Left cardiac atrium (tissue), 4 donors: ENCODE data around the gene RTN1. TPM values are rescaled to one million over a fixed set of nuclear protein-coding genes. Genes with fewer than 3 reads are reported as not detected.

Experiments
- ATAC-seq, 2 donors: fragments of 200-7000 bp; cut with Tn5 transposase; one replicate each; pipeline ENCODE4 v1.9.1; 2020; ENCODE audit warnings: mild to moderate bottlenecking in 2 of 2, moderate library complexity in 2 of 2
- DNase-seq: peaks from one replicate; pipeline ENCODE4 v3.0.0-alpha.2; 2020
- intact Hi-C, 2 donors: fragments of 100-400 bp; cut with DNase I; formaldehyde crosslinking; loops; one replicate each; pipeline versions ENCODE4 v1.14.1 to v1.15.1; 2022 to 2023
- long read RNA-seq: library from polyadenylated mRNA; unstranded; transcript quantifications from one replicate; pipeline ENCODE4 v2.0.0, GENCODE V29; 2021
- total RNA-seq, 2 donors: library from RNA; stranded (reverse); fragmentation: NEBNext Ultra II Directional; extraction: Animal tissue kit (Norgen Biotek cat#: 25700); gene quantifications; one replicate each; pipeline ENCODE4 v1.2.1, GENCODE V29; 2021
- donor health status: DM: no; HTN: yes; CAD: no.
- donor health status: DM: no; HTN: yes; CAD: no; lungs with severe emphysema.
- donor health status: DM: yes; HTN: yes; CAD: no.
- donor health status: Dilated cardiomyopathy.

Gene RTN1
- 1 to 10 TPM; 1.1 to 3.0 TPM for total RNA-seq
- long read RNA-seq, partial matches to known transcripts = 1 of 1 reads
- long read RNA-seq, other reads (novel, unspliced or antisense) = 0 of 1 reads

DNA sequence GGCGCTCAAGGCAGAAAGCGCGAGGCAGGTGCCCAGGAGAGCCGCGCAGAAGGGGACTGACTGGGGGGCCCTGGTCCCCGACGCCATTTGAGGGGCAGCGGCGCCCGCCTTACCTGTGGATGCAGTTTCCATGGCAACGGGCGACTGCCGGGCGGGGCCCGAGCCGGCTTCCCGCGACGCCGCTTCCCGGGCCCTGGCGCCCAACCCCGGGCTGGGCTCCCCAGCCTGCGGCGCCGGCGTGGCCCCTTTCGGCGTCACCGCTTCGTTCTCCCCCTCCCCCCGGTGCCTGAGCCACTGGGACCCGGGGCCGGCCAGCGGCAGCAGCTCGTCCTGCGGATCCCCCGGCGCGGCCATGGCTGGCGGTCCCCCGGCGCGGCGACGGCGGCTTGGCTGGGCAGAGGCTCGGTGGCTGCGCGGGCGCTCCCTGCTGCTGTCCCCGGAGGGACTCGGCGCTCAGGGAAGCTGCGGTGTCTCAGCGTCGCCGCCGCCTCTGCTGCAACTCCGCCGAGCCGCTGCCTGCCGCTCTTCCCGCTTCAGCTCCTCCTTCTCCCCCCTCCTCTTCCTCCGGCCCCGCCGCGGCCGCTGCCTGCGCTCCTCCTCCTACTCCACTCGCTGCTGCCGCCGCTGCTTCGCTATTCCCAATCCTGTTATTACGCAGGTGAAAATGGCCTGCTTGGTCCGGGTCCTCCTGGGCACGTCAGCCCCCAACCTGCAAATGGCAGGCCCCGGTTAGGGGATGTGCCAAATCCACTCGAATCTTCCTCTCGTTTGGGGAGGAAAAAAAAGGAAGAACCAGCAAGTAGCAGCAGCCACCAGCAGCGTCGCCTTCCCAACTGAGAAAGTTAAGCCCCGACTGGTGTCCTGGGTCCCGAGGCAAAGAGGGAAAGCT, at the start of gene RTN1:
Gene RTN1, minus strand, starts transcription at position 500 of the 889 bp plus-strand sequence. Its CDS starts 146 bp downstream, at position 354.
- intact Hi-C loops = no loop called here
- DNase-seq = peak; percentile 62
- peak; percentile 93 to 97 for ATAC-seq

- DNase-seq = no peak
- ATAC-seq = no peak
- intact Hi-C loops = no loop called here
Measured at GRCh38 chr14:59920378-59920683, 49.8 kb upstream of the RTN1 start.

- intact Hi-C loops = no loop called here
- peak; percentile 66 to 78 for ATAC-seq
- peak; percentile 35 for DNase-seq
Measured at GRCh38 chr14:59919570-59920377, 49.2 kb upstream of the RTN1 start, which contains the start of gene LRRC9. Gene LRRC9, plus strand, starts transcription at chr14:59920144.

DNA sequence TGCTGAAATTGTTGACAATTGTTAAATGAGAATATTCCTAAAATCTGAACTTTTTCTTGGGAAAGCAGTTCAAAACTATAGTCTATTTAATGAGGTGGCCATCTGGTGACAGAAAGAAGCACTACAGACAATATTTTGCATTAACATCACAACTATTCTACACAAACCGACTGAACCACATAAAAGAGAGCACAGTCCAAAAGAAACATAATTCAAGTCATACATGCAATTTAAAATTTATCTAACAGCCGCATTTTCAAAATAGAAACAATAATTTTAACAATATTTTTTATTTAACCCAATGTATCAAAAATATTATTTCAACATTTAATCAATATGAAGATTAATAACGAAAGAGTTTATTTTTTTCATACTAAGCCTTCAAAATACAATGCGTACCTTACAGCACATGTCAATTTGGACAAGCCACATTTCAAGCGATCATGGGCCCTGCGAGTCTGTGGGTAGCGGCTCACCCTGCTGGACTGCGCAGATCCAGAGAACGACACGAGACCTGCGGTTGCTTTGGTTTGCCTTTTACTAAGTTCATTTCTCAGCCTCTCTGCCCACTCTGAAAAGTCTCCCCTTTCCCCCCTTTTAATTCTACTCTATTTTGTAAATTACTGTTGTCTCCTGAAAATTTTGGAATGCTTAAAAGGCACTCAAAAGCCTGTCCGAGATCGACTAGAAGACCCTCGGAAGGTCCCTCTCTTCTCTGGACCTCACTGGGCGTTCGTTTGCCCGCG, 48.4 kb upstream of the RTN1 start:
- DNase-seq (no peak), ATAC-seq (peak; percentile 76)
- intact Hi-C loops = no loop called here

DNA sequence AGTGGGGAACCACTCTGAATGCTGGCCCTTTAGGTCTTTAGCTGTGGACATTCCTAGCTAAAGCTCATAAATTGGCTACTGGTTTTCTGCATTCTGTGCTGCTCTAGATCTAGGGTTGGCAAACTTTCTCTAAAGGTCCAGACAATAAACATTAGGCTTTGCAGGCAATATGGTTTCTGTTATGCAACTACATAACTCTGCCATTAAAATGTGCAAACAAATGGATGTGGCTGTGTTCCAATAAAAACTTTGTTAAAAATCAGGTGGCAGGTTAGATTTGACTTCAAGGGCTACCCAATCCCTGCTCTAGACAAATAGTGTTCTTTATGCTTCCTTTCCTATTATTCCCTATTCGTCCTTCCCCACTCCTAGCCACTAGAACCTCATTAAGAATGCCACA, 42.6 kb upstream of the RTN1 start:
- no peak for DNase-seq
- no peak for ATAC-seq
- intact Hi-C loops = no loop called here

- ATAC-seq (no peak), DNase-seq (no peak)
- intact Hi-C loops = no loop called here
Measured at GRCh38 chr14:59912443-59912842, 41.9 kb upstream of the RTN1 start.

GRCh38 chr14:59905188-59905587, 34.6 kb upstream of the RTN1 start:
- no peak for ATAC-seq
- no peak for DNase-seq
- intact Hi-C loops = no loop called here

- ATAC-seq (no peak), DNase-seq (no peak)
- intact Hi-C loops = no loop called here
Measured at GRCh38 chr14:59904184-59904583, 33.6 kb upstream of the RTN1 start.

DNA sequence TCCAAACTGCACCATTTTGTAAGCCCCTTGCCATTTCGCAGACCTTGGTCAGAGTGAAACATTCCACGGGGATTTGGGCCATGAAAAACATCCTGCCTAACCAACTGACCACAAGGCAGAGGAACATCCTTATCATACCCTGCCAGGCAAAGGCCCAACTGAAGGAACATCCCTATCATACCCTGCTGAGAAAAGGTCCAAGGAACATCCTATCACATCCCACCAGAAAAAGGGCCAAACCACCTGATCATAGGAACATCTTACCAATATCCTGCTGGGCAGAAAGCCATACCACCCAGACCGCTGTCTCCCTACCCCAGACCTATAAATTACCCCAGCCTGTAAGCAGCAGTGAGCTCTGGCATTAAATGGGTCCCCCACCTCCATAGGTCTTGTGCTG, 30.0 kb upstream of the RTN1 start:
- DNase-seq (no peak), ATAC-seq (no peak)
- intact Hi-C loops = no loop called here

GRCh38 chr14:59897757-59898383, 27.3 kb upstream of the RTN1 start:
- ATAC-seq = peak; percentile 26 to 67

GRCh38 chr14:59895721-59896120, 25.1 kb upstream of the RTN1 start:
- ATAC-seq (no peak), DNase-seq (no peak)
- intact Hi-C loops = no loop called here

More at GRCh38 chr14:59897757-59898383, 27.3 kb upstream of the RTN1 start:
- peak; percentile 31 for DNase-seq
- intact Hi-C loops = no loop called here

DNA sequence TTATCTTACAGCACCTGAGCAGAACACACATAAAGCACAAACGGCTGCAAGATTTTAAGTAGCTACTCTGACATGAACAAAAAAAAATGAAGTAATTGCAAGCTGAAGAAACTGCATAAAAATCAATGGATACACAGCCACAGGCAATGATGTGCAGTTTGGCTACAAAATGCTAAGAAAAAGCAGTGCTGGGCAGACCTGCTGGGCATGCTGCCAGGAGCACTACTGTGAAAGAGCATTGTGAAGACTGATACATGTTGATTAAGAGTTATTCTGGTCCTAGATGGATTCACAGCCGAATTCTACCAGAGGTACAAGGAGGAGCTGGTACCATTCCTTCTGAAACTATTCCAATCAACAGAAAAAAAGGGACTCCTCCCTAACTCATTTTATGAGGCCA, 20.1 kb upstream of the RTN1 start:
- ATAC-seq (no peak), DNase-seq (no peak)
- intact Hi-C loops = no loop called here

DNA sequence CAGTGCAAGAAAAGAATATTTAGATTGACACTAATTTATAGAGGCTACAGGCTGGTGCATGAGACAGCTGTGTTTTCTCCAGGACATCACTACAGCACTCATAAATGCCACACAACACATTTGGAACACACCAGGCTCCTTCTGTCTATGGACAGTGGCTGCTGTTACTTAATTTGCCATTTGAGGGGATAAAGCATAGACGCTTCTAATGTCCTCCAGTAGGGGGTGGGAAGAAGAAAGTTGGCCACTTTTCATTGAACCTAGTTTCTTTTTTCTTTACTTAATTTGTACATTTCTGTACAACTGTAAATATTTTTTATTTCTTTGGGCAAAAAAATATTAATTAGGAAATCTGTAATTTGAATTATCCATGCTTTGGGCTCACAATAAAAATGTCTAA, 12.4 kb upstream of the RTN1 start:
- DNase-seq = no peak
- no peak for ATAC-seq
- intact Hi-C loops = no loop called here

DNA sequence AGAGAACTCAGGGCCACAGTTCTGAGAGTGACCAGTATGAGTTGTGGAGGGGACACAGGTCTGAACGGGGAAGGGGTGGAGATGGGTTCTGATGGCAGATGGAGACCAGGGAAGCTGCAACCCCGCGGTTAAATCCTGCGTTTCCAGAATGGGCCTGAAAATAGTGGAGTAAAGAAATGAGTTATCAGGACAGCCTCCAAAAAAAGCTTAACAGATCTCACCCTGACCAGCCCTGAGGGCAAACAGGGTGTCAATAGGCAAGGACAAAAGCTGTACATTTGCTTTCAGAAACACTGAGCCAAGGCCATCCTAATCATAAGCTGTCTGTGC, 555 bp upstream of the RTN1 start:
- no peak for DNase-seq
- no peak for ATAC-seq
- intact Hi-C loops = no loop called here

- intact Hi-C loops = no loop called here
- no peak for DNase-seq
- no peak for ATAC-seq
Measured at GRCh38 chr14:59869381-59870255, 958 bp downstream of the RTN1 start.

DNA sequence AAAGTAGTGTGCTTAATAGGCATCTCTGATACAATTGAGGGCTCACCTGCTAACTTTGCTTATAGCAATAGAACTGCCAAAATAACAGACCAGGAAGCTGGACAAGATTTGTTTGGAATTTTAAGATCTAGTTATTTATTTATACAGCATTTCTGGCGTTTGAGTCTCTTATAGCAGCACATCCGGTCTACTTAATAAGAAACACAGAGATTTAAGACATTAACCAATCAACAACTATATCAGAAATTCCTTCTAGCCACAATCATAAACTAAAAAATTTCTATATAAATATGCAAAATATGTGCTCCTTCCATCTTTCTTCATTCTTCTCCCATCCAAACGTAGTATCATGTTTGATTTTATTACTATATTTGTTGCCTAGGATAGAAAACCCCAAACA, 2.6 kb downstream of the RTN1 start:
- intact Hi-C loops = no loop called here
- DNase-seq (no peak), ATAC-seq (no peak)

- DNase-seq = no peak
- intact Hi-C loops = no loop called here
- ATAC-seq = no peak
Measured at GRCh38 chr14:59863806-59864525, 6.6 kb downstream of the RTN1 start.

DNA sequence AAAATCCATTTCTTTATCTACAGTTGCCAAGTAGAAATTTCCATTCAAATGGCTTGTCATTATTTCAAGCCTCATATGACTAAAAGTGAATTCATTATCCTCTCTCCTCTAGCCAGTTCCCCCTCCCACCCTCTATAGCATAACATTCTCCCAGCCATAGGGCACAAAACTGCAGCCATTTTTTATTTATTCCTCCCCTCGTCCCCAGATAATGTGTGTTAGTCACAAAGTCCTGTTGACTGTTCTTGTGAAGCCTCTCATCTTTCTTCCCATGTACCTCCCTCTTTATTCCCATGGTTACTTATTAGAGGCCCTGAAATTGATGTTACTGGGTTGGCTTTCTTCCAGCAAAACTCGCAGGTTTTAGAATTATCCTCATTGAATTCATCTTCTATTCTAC, 13.2 kb downstream of the RTN1 start:
- DNase-seq (no peak), ATAC-seq (no peak)
- intact Hi-C loops = no loop called here
